Panc1 (cell line): ENCODE measurements around the gene FAM98B. TPM values are rescaled to one million over a fixed set of nuclear protein-coding genes. Genes with fewer than 3 reads are reported as not detected.

Source experiments
- ATAC-seq: fragments of 200-7000 bp; cut with Tn5 transposase; 2 replicates; pipeline ENCODE4 v1.9.1; 2020; ENCODE audit warnings: mild to moderate bottlenecking, moderate library complexity
- BruUV-seq: library from RNA; stranded (reverse); fragments of 400-500 nt; replicated peaks from 2 replicates; lab custom pipeline; 2021; lab: Mats Ljungman, UMichigan
- CTCF ChIA-PET: fragments of 300-600 bp; sonication (Branson Sonifier 250); formaldehyde crosslinking; loops from one replicate; lab custom pipeline; 2022; ENCODE audit warnings: antibody characterized with exemption; lab: Charles Lee
- POLR2A ChIA-PET: fragments of 300-600 bp; sonication (Branson Sonifier 250); formaldehyde crosslinking; loops from one replicate; lab custom pipeline; 2022; ENCODE audit warnings: antibody characterized with exemption; lab: Charles Lee
- DNase-seq: peaks from one replicate; pipeline ENCODE4 v3.0.0-alpha.2; 2010; ENCODE audit warnings: low read depth, low spot score
- H3K27ac ChIP-seq: 2 replicates; pipeline ENCODE4 v1.5.1; 2011; ENCODE audit warnings: mild to moderate bottlenecking, low read length, inconsistent platforms
- H3K27me3 ChIP-seq: fragments of 200-500 bp; sonication (Bioruptor generic); 2 replicates; pipeline ENCODE4 v1.6.0; 2014; ENCODE audit warnings: low read length, inconsistent platforms; ENCODE audit not compliant: control insufficient read depth, insufficient read depth
- H3K36me3 ChIP-seq: fragments of 200-500 bp; sonication (Bioruptor generic); 2 replicates; pipeline ENCODE4 v1.5.1; 2014; ENCODE audit warnings: inconsistent platforms, mild to moderate bottlenecking, low read length, moderate library complexity; ENCODE audit not compliant: control insufficient read depth, insufficient read depth
- H3K4me1 ChIP-seq: 2 replicates; pipeline ENCODE4 v1.5.1; 2011; ENCODE audit warnings: inconsistent platforms, mild to moderate bottlenecking, low read length, moderate library complexity; ENCODE audit not compliant: control insufficient read depth, insufficient read depth
- H3K4me3 ChIP-seq, 2 experiments: 2 replicates each; pipeline ENCODE4 v1.5.1; 2011 to 2012; ENCODE audit warnings: low read depth in 2 of 2, low read length in 2 of 2, mild to moderate bottlenecking in 2 of 2, inconsistent platforms in 1 of 2, moderate library complexity in 1 of 2
- H3K9me3 ChIP-seq: fragments of 200-500 bp; sonication (Bioruptor generic); 2 replicates; pipeline ENCODE4 v1.5.1; 2014; ENCODE audit warnings: low read depth, mild to moderate bottlenecking, inconsistent platforms, low read length, moderate library complexity; ENCODE audit not compliant: control insufficient read depth, insufficient read depth
- POLR2AphosphoS5 ChIP-seq: IDR thresholded peaks from 2 replicates; pipeline ENCODE4 v1.6.1; 2012; ENCODE audit warnings: mild to moderate bottlenecking, low read depth, low read length, moderate library complexity
- SIN3A ChIP-seq: IDR thresholded peaks from 2 replicates; pipeline ENCODE4 v1.6.1; 2012; ENCODE audit warnings: low read depth, mild to moderate bottlenecking, low read length, moderate library complexity, borderline replicate concordance; ENCODE audit not compliant: insufficient read depth
- TCF7L2 ChIP-seq: IDR thresholded peaks from 2 replicates; pipeline ENCODE4 v1.6.1; 2011; ENCODE audit warnings: mild to moderate bottlenecking, low read depth, low read length, inconsistent platforms
- in situ Hi-C: cut with HindIII; loops from 2 replicates; pipeline ENCODE4 v1.10.0; 2016; ENCODE audit warnings: low sequenced_read_pairs, low pct_unique_long_range_greater_than_20kb
- intact Hi-C: fragments of 100-400 bp; cut with micrococcal nuclease; formaldehyde crosslinking; loops from one replicate; pipeline ENCODE4 v1.10.0; 2022; ENCODE audit not compliant: unreplicated experiment
- total RNA-seq: library from RNA; stranded (reverse); gene quantifications from one replicate; pipeline ENCODE4 v1.2.1, GENCODE V29; 2021; ENCODE audit not compliant: unreplicated experiment
- TF ChIP-seq, protein P1 (sequence below): fragments of 450-650 bp; IDR thresholded peaks from 2 replicates; pipeline ENCODE4 v1.5.1; 2017; ENCODE audit warnings: mild to moderate bottlenecking
- TF ChIP-seq, protein P2 (sequence below), 2 experiments: IDR thresholded peaks; 2 replicates each; pipeline ENCODE4 v1.6.1; 2011 to 2012; ENCODE audit warnings: low read depth in 2 of 2, control low read depth in 1 of 2, low read length in 1 of 2, mild to moderate bottlenecking in 1 of 2, moderate library complexity in 1 of 2; ENCODE audit not compliant: insufficient read depth in 1 of 2

The FAM98B gene
- total RNA-seq, 1 experiment from 2014 or later = 32.5 TPM

DNA sequence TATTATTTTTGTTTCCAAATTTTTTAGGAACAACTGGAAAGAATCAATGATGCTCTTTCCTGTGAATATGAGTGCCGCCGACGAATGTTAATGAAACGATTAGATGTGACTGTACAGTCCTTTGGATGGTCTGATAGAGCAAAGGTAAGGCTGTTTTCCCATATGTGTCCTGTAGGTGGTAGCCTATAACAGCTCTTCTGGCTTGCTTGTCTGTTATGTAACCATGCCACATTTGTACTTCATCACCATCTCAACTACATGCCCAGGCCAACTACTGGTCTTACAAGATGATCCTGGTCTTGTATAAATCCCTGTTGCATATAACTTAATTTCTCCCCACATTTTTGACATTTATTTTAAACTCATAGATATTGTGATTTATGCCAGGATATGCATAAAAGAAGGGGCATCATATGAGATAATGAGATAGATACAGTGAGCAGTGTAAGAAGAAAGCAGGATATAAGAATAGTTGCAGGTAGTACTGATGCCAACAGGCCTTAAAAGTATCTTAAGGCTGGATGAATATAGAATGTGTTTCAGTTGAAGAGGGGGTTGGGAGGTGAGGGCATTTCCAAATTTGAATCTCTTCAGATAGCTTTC lies 20.3 kb downstream of the FAM98B start:
- POLR2A ChIA-PET = no interaction called here
- DNase-seq (peak; percentile 46), ATAC-seq (peak; percentile 94)
- TF ChIP-seq SIN3A = no peak
- no peak for TF ChIP-seq POLR2AphosphoS5
- TF ChIP-seq, protein P1, sequence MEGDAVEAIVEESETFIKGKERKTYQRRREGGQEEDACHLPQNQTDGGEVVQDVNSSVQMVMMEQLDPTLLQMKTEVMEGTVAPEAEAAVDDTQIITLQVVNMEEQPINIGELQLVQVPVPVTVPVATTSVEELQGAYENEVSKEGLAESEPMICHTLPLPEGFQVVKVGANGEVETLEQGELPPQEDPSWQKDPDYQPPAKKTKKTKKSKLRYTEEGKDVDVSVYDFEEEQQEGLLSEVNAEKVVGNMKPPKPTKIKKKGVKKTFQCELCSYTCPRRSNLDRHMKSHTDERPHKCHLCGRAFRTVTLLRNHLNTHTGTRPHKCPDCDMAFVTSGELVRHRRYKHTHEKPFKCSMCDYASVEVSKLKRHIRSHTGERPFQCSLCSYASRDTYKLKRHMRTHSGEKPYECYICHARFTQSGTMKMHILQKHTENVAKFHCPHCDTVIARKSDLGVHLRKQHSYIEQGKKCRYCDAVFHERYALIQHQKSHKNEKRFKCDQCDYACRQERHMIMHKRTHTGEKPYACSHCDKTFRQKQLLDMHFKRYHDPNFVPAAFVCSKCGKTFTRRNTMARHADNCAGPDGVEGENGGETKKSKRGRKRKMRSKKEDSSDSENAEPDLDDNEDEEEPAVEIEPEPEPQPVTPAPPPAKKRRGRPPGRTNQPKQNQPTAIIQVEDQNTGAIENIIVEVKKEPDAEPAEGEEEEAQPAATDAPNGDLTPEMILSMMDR = peak; percentile 71
- TF ChIP-seq, protein P2, sequence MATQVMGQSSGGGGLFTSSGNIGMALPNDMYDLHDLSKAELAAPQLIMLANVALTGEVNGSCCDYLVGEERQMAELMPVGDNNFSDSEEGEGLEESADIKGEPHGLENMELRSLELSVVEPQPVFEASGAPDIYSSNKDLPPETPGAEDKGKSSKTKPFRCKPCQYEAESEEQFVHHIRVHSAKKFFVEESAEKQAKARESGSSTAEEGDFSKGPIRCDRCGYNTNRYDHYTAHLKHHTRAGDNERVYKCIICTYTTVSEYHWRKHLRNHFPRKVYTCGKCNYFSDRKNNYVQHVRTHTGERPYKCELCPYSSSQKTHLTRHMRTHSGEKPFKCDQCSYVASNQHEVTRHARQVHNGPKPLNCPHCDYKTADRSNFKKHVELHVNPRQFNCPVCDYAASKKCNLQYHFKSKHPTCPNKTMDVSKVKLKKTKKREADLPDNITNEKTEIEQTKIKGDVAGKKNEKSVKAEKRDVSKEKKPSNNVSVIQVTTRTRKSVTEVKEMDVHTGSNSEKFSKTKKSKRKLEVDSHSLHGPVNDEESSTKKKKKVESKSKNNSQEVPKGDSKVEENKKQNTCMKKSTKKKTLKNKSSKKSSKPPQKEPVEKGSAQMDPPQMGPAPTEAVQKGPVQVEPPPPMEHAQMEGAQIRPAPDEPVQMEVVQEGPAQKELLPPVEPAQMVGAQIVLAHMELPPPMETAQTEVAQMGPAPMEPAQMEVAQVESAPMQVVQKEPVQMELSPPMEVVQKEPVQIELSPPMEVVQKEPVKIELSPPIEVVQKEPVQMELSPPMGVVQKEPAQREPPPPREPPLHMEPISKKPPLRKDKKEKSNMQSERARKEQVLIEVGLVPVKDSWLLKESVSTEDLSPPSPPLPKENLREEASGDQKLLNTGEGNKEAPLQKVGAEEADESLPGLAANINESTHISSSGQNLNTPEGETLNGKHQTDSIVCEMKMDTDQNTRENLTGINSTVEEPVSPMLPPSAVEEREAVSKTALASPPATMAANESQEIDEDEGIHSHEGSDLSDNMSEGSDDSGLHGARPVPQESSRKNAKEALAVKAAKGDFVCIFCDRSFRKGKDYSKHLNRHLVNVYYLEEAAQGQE (IDR thresholded peaks at IDR 0.05; ENCODE audit: insufficient read depth in 1 of 2, low read depth in 2 of 2, low read length in 1 of 2) = no peak
- no peak for TF ChIP-seq TCF7L2
- Histone ChIP-seq H3K27ac (no peak overlapping the region), H3K4me3 (no peak overlapping the region), H3K4me1 (no peaks in the 10 kb centered on the region), H3K36me3 (peaks cover 5% of the 10 kb centered on the region; the same call in 1 of the 2 replicates), H3K27me3 (no peaks in the 10 kb centered on the region), H3K9me3 (no peaks in the 10 kb centered on the region)
- CTCF ChIA-PET = interaction anchor here (0.9 kb wide), 1 partner anchor 210 kb away, joined by 5 read pairs; no protein-coding TSS in a partner anchor
- BruUV-seq = no TSS peak
- intact Hi-C loops = loop anchor here (2.0 kb wide), 1 partner anchor 217 kb away; no protein-coding TSS in a partner anchor
- in situ Hi-C loops = loop anchor here (25.0 kb wide), 1 partner anchor 213 kb away; no protein-coding TSS in a partner anchor

DNA sequence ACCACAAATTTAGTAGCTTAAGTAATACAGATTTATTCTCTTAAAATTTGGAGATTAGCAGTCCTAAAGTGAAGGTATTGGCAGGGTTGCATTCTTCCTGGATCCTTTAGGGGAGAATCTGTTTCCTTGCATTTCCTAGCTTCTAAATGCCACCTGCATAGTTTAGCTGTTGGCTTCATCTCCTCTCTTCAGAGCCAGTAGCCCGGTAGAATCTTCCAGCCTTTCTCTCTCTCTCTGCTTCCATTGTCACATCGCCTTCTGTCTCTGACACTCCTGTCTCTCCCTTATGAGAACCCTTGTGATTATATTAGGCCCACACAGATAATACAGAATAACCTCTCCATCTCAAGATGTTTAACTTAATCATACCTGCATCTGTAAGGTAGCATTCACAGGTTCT lies 21.4 kb downstream of the FAM98B start:
- CTCF ChIA-PET = no interaction called here
- POLR2A ChIA-PET = no interaction called here
- DNase-seq (no peak), ATAC-seq (no peak)
- no peak overlapping the region for H3K4me3 ChIP-seq
- in situ Hi-C loops = no loop called here
- intact Hi-C loops = loop anchor here (2.0 kb wide), 1 partner anchor 215 kb away; no protein-coding TSS in a partner anchor
- BruUV-seq = no TSS peak
- H3K4me1 ChIP-seq = no peaks in the 10 kb centered on the region
- TF ChIP-seq, protein P1 = no peak
- no peaks in the 10 kb centered on the region for H3K27me3 ChIP-seq
- H3K9me3 ChIP-seq = no peaks in the 10 kb centered on the region
- peaks cover 4% of the 10 kb centered on the region; the same call in 1 of the 2 replicates for H3K36me3 ChIP-seq
- H3K27ac ChIP-seq = no peak overlapping the region
